Activated gamma-delta T cell treated with Interleukin-2 at 50 U/mL for 16 hours (primary cell): ENCODE data around the gene TGFBR3.

Experiments
- DNase-seq: peaks from one replicate; pipeline ENCODE4 v3.0.0-alpha.2; 2020

Gene TGFBR3

DNA sequence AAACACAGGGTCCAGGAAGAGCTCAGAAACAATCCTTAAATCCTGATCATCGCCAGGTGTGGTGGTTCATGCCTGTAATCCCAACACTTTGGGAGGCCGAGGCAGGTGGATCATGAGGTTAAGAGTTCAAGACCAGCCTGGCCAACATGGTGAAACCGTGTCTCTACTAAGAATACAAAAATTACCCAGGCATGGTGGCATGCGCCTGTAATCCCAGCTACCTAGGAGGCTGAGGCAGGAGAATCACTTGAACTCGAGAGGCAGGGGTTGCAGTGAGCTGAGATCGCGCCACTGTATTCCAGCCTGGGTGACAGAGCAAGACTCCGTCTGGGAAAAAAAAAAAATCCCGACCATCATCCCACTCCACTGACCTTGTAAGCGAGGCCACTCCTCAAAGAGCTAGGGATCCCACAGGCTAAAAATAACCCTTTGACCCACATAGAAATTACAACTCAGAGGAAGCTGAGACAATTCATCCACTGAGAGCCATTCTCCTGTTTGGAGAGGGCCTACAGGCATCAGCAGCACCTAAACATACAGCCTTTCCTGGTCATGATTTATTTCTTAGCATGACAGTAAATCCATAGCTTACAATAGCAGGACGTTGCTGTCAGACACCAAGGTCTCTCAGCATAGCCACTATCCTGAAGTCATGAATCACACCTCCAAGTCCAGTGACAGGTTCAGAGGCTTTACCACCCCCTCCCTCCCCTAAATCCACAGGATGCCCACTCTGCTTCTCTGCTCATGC, 66.7 kb downstream of the TGFBR3 start:
- no peak for DNase-seq

DNA sequence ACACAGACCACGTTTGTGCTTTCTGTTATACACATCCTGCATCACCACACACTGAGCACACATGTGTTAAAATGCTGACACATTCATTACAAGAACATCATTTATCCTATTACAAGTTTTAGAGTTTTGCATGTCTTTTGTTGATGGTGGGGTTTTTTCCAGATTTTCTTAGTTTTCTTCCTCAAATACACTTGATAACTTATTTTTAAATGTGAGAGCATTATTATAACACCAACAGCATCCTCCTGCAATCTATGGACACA, 67.3 kb downstream of the TGFBR3 start:
- DNase-seq = no peak

DNA sequence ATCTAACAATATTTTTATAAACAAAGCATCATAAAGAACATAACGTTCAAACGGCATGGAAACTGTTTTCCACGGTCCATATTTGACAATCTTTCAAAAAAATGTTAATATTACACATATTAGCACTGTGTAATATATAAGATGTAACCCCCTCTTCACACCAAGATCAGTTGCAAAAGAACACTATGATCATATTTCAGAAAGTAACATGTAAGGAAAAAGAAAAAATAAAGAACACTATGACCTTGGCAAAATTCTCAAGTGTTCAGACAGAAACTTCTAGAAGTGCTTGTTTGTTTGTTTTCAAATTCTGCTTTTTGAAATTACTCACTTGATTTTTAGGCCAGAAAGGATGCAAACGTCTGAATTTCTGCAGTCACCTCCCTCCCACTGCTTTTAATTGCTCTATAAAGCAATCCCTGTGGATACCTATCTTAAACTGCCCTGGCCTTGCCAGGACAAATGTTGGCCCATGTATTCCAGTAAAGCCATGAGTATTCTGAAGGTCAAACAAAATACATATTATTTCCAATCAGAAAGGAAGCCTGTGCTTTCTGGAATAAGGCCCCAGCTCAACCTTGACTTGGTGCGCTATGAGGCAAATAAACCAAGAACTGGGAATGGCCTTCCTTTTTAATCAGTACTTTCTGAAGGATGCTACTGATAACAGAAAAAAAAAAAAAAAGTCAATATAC, 68.6 kb downstream of the TGFBR3 start:
- DNase-seq = no peak

DNA sequence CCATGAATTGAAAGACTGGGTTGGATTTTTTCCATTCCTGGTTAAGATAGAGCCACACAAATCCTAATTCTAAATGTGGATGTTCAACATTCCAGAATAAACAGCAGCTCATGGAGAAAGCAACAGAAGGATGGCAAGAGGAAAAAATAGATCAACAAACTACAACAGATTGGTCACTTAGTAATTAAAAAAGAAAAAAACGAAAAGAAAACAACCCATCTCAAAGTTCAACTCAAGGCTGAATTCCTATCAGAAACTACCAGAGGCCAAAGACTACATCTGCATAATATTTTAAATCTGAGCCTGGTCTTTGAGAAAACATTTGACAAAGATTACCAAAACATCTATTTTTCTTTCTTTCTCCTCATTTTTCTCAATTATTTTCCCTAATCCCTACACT, 69.9 kb downstream of the TGFBR3 start:
- no peak for DNase-seq

DNA sequence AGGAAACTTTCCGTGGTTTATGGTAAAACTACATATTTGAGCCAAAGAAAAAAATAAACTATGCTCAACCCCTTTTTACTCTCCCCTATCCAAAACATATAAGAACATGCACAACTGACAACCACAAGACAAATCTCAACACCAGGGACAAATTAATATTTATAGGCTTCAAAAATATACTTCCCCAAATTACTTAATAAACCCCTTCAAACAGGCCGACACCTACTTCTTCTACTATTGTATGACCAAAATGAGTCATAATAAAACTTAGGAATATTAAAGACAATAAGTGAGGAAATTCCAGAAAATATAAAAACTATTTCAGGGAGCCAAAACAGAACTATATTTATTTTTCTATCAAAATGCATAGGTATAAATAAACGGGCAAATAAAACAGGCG, 71.5 kb downstream of the TGFBR3 start:
- no peak for DNase-seq

DNA sequence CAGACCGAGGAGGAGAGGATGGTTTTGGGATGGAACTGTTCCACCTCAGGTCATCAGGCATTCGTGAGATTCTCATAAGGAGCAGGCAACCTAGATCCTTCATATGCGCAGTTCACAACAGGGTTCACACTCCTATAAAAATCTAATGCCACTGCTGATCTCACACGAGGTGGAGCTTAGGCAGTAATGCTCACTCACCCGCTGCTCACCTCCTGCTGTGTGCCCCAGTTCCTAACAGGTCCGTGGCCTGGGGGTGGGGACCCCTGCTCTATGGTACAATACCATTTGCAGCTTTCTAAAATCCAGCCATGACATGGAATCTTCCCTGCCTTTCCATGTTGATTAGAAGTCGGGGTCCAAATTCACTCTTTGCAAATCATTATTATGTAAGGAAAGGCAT, 72.1 kb downstream of the TGFBR3 start:
- DNase-seq = no peak

DNA sequence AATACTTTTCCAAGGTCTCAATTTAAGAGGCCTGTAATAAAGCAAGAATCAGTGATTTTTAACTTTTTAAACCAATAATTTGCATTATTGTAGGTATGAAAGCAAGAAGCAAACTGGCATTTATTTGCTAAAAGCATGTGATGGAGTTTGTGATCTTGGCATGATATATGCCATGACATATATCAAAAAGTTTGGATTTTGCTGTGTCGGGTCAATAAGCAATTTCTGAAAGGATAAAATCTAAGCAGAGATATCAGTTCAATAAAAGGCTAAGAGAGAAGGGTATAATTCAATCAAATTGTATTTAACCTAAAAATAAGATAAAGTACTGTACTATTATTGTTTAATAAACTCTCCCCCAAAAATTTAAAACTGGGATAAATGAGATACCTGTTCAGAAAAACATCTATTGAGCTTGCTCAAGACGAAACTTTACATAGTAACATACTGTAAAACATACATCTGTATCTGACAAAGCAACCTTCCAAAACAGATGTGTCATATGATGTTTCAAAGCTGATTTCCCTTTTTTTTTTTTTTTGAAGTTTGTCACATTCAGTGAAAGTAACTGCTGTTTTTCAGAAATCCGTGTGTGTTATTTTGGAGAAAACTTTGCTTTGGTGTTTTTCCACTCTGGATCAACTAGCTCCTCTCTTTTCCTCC, 74.5 kb downstream of the TGFBR3 start:
- DNase-seq = no peak

DNA sequence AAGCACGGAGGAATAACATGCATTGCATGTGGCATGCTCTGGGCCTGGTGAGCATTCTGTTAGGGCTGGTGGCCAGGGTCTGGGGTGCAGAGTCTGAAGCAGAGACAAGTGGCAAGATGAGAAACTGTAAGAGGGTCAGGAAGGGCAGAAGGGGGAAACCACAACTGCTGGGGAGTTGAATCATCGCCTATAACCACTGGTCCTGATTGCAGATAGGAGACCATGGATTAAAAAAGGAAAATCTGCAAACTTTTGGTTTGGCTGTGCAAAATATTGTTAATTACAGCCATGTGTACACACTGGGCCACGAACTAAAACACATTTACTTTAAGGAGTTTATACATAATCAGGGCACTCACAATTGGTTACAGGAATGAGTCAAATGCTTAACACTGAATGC, 76.6 kb downstream of the TGFBR3 start:
- DNase-seq = no peak

DNA sequence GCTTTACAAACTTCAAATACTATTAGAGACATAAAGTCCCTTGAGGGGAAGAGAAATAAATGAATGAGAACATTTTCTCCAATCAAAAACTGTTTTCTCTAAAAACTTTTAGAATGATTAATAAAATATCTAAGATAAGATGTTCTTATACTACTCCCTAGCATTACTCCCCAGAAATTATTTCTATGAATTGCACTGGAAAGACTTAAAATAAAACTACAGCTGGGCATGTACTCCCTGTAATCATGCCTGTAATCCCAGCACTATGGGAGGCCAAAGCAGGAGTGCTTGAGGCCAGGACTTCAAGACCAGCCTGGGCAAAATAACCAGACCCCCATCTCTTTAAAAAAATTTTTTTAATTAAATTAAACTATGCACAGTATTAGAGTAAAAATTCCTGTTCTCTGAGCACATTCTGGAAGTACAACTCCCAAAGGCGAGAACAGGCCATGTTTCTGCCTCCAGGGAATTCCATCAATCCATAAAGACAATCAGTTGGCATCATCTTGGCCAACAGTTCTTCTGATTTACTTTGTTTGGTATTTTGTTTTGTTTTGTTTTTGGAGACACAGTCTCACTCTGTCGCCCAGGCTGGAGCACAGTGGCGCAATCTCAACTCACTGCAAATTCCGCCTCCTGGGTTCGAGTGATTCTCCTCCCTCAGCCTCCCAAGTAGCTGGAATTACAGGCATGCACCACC, 77.9 kb downstream of the TGFBR3 start:
- DNase-seq = no peak

DNA sequence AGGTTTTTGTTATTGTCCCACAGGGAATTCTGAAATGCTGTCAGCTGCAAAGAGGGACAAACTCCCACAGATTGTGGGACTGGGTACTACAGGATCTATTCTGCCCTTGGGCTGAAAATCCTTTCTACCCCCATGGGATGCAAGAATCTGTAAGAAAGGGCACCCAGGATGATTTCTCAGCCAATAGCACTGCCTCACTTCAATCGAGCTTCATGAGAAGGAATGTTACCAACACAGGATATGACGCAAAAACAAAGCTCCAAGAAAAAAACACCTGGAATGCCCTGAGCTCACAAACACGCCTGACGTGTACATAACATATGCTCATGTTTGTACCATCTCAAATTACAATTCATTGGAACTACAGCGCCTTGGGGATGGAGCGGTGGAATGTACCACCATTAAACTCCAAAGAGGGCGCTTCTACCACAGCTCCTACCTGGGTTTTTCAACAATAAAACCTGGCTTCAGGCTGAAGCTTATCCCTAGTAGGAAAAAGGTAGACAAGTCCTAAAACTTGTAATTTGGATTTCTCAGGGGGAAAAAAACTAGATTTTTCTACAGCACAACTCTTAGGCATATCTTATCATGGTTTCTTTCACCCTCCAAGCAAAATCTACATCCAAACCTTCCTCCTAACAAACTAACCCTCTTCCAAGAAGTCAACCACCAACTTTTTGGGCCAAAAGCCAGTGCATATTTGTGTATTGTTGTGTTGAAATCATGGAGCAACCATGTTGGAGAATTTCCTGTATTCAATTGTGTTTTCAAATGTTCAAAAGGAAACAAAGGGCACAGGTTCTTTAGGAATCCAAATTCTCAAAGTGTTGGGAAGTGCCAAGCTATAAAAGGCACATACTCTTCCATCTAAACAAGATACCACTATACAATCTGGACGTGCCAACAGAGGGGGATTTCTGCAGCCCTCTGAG, 78.9 kb downstream of the TGFBR3 start:
- DNase-seq = no peak

DNA sequence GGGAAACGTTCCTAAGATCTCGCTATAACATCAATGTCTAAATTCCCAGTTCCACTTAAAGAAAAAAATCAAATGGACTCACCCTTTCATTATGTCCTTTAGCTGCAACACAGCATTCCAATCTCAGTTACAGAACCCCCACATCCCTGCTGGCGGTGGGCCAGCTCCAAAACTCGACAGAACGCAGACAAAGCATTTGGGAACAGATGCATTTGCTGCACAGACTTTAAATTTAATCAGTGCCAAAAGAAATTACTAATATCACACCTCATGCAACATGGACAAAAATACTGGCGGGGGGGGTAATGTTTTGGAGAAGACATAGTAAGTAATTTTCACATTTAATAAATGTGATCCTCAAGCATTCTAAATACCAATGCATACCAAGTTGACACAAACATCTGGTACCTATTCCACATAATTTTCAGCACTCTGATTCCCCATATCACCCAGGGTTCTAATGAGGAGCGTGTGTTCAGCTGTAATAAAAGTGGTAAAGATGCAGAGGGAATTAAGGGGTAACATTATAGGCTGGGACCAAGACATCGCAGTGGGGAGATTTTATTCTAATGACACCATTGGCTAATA, 79.7 kb downstream of the TGFBR3 start:
- no peak for DNase-seq

DNA sequence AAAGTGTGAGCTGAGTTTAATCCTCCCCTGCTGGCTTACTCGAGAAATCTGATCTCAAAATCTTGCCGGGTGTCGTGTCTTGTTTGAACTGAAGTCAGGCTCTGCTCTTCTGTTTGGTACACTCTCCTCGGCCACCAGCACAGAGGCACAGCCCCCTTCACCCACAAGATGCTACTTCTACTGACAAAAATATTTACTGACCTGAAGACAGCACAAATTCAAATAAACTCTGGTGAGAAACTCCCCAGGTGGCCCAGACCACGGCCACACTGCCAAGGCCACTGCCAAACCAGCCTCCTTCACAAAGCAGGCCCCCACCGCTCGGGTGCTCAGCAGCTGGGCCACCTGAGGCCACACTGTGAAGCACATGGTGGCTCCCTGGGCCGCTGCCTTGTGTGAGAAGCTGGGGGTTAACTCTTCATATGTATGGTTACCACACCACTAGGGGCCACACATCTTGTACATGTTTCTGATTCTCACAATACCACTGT, 80.6 kb downstream of the TGFBR3 start:
- peak; percentile 7 for DNase-seq

DNA sequence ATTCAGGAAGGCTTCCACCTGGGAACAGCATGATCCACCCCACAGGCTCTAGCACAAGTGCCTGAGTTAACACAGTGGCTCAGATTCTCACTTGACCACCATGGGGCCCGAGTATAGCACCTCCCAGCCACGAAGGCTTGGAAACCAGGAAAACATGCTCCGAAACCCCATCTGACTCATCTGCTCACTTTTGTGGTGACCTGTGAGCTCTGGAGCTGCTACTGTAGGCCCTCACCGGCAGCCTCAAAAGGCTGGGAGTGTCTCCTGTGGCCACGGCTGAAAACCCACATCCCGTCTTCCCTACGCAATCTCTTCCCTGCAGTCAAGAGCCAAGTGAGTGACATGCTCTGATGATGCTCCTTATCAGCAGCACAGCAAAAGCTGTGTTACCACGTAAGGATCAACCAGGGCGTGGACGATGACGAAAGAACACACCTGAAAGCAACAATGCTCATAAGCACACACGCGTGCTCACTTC, 81.4 kb downstream of the TGFBR3 start:
- peak; percentile 71 for DNase-seq

DNA sequence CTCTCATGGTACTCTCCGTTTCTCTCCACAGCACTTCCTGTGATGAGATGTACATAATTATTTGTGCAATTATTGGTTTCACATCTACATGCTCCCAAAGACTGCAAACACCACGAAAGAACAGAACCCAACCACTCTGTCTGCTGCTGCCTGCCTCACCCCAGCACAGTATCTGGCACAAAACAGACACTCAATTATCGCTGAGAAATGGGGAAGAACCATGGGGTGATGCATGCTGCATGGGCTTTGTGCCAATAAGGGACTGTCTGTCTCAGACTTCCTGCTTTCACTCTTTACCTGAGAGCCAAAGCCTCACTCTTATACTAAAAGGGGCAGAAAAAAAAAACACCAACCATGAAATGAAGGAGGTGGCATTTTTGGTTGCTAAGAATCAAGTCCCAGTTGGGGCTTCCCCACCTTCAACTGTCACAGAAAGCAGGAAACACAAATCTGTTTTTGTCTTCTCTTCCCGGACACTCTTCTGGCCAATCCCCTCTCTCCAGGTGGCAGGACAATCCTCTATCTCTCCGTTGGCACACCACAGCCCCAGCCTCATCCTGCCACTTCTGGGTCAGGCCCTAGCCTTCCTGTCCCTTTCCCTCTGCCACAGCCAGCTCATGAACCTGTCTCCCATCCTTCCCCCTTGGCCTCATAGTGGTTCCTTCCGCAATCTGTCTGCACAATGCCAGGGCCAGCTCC, 82.0 kb downstream of the TGFBR3 start:
- peak; percentile 61 for DNase-seq

DNA sequence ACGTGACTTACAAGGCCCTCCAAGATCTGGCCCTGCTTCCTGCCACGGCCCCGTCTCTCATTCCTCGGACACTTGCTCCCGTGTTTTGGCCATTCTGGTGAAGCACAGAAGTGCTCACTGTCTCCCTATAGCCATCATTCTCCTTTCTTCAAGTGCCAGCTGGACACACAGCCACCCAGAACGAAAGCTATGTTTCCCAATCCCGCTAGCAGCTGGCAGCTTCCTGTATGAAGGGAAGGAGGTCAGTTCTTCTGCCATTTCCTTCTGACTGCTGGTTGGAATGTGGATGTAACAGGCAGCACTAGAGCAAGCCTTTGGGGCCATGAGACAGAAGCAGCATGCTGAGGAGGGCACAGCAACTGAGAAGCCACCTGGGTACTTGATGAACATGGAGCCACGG, 82.8 kb downstream of the TGFBR3 start:
- DNase-seq = no peak

DNA sequence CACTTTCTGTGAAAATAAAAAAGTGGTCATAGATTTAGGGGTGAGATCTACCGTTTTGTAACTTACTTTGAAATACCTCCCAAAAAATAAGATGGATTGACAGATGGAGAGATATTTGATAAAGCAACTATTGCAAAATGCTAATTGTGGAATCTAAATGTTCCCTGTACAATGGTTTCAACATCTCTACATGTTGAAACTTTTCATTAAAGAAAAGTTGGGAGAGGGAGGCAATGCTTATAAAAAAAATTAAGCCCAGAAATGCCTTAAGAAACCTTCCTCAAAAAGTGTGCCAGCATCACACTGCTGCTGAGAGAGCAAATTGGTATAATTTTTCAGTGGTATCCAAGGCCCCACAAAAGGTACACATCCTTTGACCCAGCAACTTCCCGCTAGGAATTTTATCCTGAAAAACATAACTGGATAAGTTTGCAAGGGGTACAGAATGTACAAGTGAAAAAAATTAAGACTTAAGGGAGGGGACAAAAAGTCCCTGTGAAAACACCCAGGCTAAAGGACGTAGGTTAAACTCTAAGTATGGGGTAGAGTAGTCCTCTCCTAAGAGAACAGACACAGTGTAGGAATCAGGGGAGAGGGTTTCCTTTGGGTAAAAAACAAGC, 84.3 kb downstream of the TGFBR3 start:
- DNase-seq = no peak

DNA sequence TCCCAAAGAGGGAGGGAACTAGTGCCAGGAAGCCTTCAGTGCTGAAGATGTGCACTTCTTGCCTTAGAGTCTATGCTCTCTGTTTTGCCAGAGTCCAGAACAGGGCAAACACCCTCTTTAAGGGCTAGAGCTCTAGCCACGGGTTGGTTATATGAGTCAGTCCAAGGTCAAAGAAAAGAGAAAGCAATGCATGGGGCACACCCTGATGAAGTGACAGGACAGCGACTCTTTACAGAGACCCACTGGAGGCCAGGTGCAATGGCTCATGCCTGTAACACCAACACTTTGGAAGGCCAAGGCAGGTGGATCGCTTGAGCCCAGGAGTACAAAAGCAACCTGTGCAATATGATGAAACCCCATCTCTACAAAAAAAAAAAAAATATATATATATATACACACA, 86.1 kb downstream of the TGFBR3 start:
- DNase-seq = no peak

DNA sequence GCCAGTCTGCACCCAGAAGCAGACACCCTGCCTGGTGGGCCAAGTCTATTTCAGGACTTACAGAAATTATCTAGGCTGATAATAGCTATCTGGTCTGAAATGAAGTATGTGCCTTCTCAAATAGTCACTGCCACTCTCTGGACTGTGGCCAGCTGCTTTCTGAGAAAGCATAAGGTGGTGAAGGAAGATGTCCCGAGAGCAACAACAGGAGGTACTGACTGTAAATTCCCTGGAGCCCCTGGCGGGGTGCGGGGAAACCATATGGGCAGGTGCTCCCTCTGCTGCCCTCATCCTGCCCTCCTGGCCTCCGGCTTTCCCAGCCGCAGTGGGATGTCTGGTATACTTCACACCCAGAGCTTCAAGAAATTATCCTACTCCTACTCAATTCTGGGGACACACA, 86.8 kb downstream of the TGFBR3 start:
- DNase-seq = no peak

DNA sequence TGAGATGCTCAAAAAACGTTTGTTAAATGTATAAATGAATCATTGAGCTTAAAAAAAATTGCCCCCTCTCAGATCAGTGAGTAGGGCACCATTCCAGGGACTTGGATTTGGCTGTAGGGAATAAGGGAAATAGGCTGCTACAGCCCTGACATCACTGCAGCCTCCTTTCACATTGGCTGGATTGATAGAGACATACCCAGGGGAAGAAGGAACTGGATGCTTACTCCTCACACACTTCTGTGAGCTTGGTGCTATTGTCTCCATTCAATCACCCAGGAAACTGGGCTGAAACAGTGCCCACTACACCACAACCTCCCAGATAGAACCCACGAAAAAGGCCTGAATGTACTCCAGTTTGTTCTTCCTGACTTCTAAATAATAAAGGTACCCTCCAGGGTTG, 87.2 kb downstream of the TGFBR3 start:
- DNase-seq = no peak

DNA sequence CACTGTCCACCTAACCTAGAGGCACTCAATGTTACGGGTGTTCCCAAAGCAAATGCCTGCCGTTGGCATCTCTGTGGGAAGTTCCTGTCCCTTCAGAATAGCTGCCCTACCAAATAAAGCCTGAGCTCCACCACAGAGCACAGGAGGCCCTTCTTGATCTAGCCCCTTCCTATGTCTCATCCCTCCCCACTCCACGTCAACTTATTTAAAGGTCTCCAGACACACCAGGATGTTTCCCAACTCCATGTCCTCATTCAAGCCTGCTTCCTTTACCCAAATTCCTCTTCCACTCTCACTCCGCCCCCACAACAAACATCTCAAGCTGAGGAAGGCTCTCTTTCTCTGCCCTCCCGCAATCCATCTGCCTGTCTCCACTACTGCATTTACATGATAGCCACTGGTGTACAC, 87.7 kb downstream of the TGFBR3 start:
- no peak for DNase-seq

DNA sequence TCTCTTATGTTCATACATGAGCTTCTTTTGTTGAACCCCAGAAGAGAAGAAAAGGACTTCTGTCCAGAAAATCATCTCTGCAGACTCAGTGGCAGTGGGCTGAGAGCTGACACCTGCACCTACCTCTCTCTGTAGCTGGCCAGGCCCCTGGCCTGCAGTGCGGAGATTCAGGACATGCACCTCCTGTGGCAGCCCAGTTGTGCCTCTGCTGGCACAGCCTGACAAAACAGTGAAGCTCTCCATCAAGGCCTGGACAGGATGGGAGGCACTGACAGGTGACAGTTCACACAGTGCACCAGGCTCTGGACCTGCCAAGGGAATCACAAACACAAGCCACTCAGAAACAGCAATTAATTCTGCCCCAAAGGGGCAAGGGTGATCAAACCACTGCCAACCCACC, 88.8 kb downstream of the TGFBR3 start:
- no peak for DNase-seq
